DOHH2 (cell line): ENCODE data around the gene COL5A2.

Source experiments
- EZH2phosphoT487 ChIP-seq: fragments of 200-600 bp; sonication (generic); IDR thresholded peaks from 2 replicates; pipeline ENCODE4 v1.6.1; 2017; ENCODE audit warnings: borderline replicate concordance, mild to moderate bottlenecking, antibody characterized with exemption, low read length, moderate library complexity, mixed read lengths
- TF ChIP-seq, protein P1 (sequence below): fragments of 200-600 bp; sonication (generic); IDR thresholded peaks from one replicate; pipeline ENCODE4 v1.5.1; 2014; ENCODE audit warnings: antibody characterized with exemption, mild to moderate bottlenecking, low read depth, low read length; ENCODE audit not compliant: poor library complexity, severe bottlenecking

- TF ChIP-seq, protein P1, sequence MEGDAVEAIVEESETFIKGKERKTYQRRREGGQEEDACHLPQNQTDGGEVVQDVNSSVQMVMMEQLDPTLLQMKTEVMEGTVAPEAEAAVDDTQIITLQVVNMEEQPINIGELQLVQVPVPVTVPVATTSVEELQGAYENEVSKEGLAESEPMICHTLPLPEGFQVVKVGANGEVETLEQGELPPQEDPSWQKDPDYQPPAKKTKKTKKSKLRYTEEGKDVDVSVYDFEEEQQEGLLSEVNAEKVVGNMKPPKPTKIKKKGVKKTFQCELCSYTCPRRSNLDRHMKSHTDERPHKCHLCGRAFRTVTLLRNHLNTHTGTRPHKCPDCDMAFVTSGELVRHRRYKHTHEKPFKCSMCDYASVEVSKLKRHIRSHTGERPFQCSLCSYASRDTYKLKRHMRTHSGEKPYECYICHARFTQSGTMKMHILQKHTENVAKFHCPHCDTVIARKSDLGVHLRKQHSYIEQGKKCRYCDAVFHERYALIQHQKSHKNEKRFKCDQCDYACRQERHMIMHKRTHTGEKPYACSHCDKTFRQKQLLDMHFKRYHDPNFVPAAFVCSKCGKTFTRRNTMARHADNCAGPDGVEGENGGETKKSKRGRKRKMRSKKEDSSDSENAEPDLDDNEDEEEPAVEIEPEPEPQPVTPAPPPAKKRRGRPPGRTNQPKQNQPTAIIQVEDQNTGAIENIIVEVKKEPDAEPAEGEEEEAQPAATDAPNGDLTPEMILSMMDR, result no peak
- no peak for TF ChIP-seq EZH2phosphoT487
These were observed 43.0 kb upstream of the COL5A2 start for GRCh38 chr2:189222468-189223105.
